Lower leg skin (tissue), 4 donors: Measurements from ENCODE around the gene PMVK. TPM values are rescaled to one million over a fixed set of nuclear protein-coding genes. Genes with fewer than 3 reads are reported as not detected.

ENCODE experiments used
- DNase-seq, 2 donors: peaks; one replicate each; pipeline ENCODE4 v3.0.0-alpha.2; 2019; ENCODE audit warnings: low spot score in 2 of 2
- H3K4me3 ChIP-seq: fragments of 200-600 bp; sonication (generic); 2 replicates; pipeline ENCODE4 v1.5.1; 2017; ENCODE audit warnings: mild to moderate bottlenecking, low read depth; ENCODE audit not compliant: poor library complexity, severe bottlenecking
- CTCF ChIP-seq, 3 donors: fragments of 450-650 bp; IDR thresholded peaks; one replicate each; pipeline ENCODE4 v1.5.1; 2016; ENCODE audit warnings: antibody characterized with exemption in 3 of 3, mild to moderate bottlenecking in 3 of 3, moderate library complexity in 2 of 3
- POLR2A ChIP-seq, 2 donors: fragments of 450-650 bp; IDR thresholded peaks; one replicate each; pipeline ENCODE4 v1.6.1; 2016 to 2017; ENCODE audit warnings: antibody characterized with exemption in 2 of 2, mild to moderate bottlenecking in 1 of 2, moderate library complexity in 1 of 2
- WGBS, 2 donors: methylation state at CpG; one replicate each; pipeline ENCODE4 v1.1.5; 2018; 5-methylcytosine and 5-hydroxymethylcytosine counted together
- intact Hi-C: fragments of 100-400 bp; cut with DNase I; formaldehyde crosslinking; loops from one replicate; pipeline ENCODE4 v1.15.0; 2023; ENCODE audit warnings: low total_unique reads
- total RNA-seq, 4 donors: library from RNA; depleted of rRNA; stranded (reverse); fragments of >200 nt; gene quantifications; one replicate each; pipeline ENCODE4 v1.1.0, GENCODE V29; 2016

PMVK gene
- total RNA-seq, 4 donors from 2014 or later, result 20.6 to 37.0 (median 33.3) TPM

DNA sequence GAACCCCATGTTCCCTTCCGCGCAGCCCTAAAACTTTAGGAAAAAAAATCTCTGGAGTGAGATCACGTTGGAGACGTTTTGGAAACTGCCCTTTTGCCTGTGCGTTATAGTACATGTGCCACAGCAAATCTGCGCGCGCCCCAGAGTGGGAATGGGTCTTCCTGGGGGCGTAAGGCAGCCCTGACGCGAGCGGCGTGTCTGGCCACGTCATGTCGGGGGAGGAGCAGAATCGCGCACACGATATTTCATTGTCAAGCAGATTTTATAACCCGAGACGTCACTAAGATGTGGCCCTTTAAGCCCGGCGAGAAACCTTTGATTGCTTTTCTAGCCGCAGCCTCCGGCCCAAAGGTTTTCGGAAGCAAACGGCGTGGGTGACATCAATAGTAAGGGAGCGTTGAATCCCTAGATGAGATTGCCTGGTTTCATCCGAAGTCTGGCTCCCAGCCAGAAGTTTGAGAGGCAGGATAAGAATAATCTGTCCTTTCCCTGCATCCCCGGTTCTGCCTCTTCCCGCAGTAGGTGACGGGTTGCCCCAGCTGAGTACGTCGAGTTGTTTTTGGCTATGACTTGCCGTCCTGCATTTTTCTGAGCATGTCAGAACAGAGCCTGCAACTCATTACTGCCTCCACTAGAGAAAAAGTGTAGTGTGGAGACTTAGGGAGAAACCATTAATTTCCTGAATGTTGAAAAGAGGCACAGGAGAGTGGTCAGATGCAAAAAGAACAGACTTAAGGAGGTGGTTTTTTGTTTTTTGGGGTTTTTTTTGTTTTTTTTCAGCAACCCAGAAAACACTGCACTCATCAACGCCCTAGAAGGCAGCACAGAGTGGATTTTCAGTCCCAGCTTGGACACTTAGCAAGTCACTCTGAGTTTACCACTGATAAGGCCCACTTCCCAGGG is 817 bp upstream of the PMVK start:
- TF ChIP-seq POLR2A (IDR thresholded peaks at IDR 0.05) (no peak), CTCF (IDR thresholded peaks at IDR 0.05) (no peak)
- WGBS, 2 donors, result 0% methylated on average over 32 to 36 of the region's 36 CpGs
- intact Hi-C loops, result no loop called here
- H3K4me3 ChIP-seq, result peak overlapping the region; percentile 42
- DNase-seq, result peak; percentile 85 to 98

- no peak for DNase-seq
- no peak for TF ChIP-seq CTCF (IDR thresholded peaks at IDR 0.05)
- H3K4me3 ChIP-seq, result peak overlapping the region; percentile 67
- intact Hi-C loops, result no loop called here
- 22 to 32% methylated on average over 27 of the region's 27 CpGs for WGBS, 2 donors
Observed at GRCh38 chr1:154935749-154936554, 567 bp downstream of the PMVK start.

- intact Hi-C loops, result no loop called here
- no peak overlapping the region for H3K4me3 ChIP-seq
- WGBS, 2 donors, result 95 to 99% methylated on average over 5 of the region's 5 CpGs
- DNase-seq, result no peak
- TF ChIP-seq CTCF (IDR thresholded peaks at IDR 0.05), result no peak
- no peak for TF ChIP-seq POLR2A (IDR thresholded peaks at IDR 0.05)
Observed at GRCh38 chr1:154934358-154934948, 2.1 kb downstream of the PMVK start.

DNA sequence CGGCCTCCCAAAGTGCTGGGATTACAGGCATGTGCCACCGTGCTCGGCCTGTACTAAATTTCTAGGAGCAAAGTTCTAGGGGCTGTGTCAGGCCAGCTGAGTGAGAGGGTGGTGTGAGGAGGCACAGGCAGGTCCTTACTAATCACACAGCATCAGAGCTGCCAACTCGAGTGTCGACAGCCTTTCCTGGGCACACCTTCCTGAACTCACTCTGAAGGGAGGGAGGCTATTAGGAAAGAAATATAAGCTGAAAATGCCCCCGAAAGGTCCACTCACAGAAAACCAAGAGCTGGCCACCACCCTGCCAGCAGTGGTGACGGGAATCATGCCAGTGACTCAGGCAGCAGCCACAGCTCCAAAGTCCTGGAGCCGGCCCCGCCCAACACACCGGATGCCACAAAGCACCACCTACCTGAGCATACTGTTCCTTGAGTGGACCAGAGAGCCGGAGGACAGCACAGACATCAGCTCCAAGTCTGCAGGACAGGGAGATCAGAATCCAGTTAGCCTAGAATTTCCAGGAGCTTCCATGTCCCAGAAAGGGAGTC is 4.5 kb downstream of the PMVK start:
- WGBS, 2 donors, result 54 to 64% methylated on average over 11 of the region's 11 CpGs
- no peak overlapping the region for H3K4me3 ChIP-seq
- no peak for TF ChIP-seq POLR2A (IDR thresholded peaks at IDR 0.05)
- no peak for TF ChIP-seq CTCF (IDR thresholded peaks at IDR 0.05)
- intact Hi-C loops, result no loop called here
- DNase-seq, result peak in 1 of 2 donors; percentile 44

DNA sequence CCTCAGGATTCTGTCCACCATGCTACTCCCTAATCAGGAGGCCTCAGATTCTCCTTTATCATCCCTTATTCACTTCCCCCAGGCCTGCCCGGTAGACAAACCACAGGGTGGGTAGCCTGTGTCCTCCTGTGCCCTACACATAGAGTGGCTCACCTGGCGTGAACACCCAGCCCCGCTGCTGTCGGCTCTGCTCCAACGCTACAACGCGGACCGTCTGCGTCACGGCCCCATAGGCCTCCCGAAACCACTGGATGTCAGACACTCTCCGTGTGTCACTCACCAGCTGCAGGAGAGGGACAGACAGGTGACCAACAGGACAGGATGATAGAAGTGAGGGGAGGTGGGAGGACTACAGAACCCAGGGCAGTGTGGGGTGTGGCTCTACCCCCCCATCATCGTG is 10.3 kb downstream of the PMVK start:
- TF ChIP-seq POLR2A (IDR thresholded peaks at IDR 0.05), result no peak
- no peak for TF ChIP-seq CTCF (IDR thresholded peaks at IDR 0.05)
- intact Hi-C loops, result no loop called here

More for the DNA sequence above, 10.3 kb downstream of the PMVK start:
- WGBS, 2 donors, result 92 to 95% methylated on average over 13 of the region's 13 CpGs
- no peak overlapping the region for H3K4me3 ChIP-seq
- no peak for DNase-seq
